HL-60 (cell line): ENCODE measurements around the gene HSD3B1.

Source experiments
- GABPA ChIP-seq: IDR thresholded peaks from 2 replicates; pipeline ENCODE4 v1.6.1; 2012; ENCODE audit warnings: low read depth
- POLR2AphosphoS5 ChIP-seq: IDR thresholded peaks from 2 replicates; pipeline ENCODE4 v1.6.1; 2012; ENCODE audit warnings: low read depth
- SPI1 ChIP-seq: IDR thresholded peaks from 2 replicates; pipeline ENCODE4 v1.6.1; 2012; ENCODE audit warnings: low read depth, mild to moderate bottlenecking, borderline replicate concordance
- TF ChIP-seq, protein P1 (sequence below): IDR thresholded peaks from one replicate; pipeline ENCODE4 v1.5.1; 2011; ENCODE audit warnings: low read length, control low read depth, inconsistent platforms; ENCODE audit not compliant: insufficient read depth
- TF ChIP-seq, protein P2 (sequence below): IDR thresholded peaks from 2 replicates; pipeline ENCODE4 v1.6.1; 2012; ENCODE audit warnings: low read depth; ENCODE audit not compliant: insufficient replicate concordance

DNA sequence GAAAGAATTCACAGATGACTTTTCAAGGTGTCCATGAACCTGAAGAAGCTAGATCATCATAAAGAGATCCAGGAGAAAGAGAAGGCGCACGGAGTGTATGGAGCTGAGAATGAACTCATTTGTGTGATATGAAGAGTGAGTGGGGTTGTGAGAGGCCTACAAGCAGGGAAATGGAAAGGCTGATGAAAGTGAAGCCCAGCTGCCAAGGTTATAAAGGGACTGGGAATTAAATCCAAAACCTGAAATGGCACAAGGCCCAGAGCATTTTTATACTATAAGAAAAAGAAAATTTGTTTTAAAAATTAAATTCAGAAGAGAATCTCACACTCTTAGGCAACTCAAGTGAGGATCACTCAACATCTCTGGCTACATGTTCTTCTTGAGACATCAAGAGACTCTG, 43.4 kb downstream of the HSD3B1 start:
- TF ChIP-seq, protein P1, sequence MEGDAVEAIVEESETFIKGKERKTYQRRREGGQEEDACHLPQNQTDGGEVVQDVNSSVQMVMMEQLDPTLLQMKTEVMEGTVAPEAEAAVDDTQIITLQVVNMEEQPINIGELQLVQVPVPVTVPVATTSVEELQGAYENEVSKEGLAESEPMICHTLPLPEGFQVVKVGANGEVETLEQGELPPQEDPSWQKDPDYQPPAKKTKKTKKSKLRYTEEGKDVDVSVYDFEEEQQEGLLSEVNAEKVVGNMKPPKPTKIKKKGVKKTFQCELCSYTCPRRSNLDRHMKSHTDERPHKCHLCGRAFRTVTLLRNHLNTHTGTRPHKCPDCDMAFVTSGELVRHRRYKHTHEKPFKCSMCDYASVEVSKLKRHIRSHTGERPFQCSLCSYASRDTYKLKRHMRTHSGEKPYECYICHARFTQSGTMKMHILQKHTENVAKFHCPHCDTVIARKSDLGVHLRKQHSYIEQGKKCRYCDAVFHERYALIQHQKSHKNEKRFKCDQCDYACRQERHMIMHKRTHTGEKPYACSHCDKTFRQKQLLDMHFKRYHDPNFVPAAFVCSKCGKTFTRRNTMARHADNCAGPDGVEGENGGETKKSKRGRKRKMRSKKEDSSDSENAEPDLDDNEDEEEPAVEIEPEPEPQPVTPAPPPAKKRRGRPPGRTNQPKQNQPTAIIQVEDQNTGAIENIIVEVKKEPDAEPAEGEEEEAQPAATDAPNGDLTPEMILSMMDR, result no peak
- TF ChIP-seq POLR2AphosphoS5, result no peak
- no peak for TF ChIP-seq GABPA
- TF ChIP-seq, protein P2, sequence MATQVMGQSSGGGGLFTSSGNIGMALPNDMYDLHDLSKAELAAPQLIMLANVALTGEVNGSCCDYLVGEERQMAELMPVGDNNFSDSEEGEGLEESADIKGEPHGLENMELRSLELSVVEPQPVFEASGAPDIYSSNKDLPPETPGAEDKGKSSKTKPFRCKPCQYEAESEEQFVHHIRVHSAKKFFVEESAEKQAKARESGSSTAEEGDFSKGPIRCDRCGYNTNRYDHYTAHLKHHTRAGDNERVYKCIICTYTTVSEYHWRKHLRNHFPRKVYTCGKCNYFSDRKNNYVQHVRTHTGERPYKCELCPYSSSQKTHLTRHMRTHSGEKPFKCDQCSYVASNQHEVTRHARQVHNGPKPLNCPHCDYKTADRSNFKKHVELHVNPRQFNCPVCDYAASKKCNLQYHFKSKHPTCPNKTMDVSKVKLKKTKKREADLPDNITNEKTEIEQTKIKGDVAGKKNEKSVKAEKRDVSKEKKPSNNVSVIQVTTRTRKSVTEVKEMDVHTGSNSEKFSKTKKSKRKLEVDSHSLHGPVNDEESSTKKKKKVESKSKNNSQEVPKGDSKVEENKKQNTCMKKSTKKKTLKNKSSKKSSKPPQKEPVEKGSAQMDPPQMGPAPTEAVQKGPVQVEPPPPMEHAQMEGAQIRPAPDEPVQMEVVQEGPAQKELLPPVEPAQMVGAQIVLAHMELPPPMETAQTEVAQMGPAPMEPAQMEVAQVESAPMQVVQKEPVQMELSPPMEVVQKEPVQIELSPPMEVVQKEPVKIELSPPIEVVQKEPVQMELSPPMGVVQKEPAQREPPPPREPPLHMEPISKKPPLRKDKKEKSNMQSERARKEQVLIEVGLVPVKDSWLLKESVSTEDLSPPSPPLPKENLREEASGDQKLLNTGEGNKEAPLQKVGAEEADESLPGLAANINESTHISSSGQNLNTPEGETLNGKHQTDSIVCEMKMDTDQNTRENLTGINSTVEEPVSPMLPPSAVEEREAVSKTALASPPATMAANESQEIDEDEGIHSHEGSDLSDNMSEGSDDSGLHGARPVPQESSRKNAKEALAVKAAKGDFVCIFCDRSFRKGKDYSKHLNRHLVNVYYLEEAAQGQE, result no peak
- no peak for TF ChIP-seq SPI1
